ENCODE data around the gene DYRK3. TPM values are rescaled to one million over a fixed set of nuclear protein-coding genes. Genes with fewer than 3 reads are reported as not detected.

DYRK3 gene
- total and polyA plus RNA-seq, 2 of the 13 experiments (the other 11 are each of a cell fraction or from before 2014, with no cell fraction given): 0.48 to 2.8 TPM

DNA sequence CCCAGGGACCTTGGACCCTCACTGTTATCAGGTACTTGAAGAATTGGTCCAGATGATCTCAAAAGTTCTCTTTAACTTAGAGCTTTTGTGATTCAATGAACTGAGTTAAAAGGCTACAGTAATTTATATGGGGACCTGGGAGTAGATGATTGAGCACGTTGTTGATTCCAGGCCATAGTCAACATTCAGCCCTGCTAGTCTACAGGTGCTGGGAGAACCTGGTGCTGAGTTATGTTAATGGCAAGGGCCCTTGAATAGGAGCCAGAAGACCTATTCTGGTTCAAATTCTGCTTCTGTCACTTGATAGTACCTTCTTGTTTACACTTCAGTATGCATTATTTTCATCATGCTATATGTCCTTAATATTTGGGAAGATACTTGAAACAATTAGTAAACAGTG lies 11.2 kb downstream of the DYRK3 start:
- no peak for DNase-seq (ENCODE audit: low spot score)
- H3K4me1 ChIP-seq (ENCODE audit: insufficient read depth, low read length): no peaks in the 10 kb centered on the region
- no peak for ATAC-seq
- WGBS (ENCODE audit: low lambda C conversion rate): 100% methylated on average over 1 of the region's 1 CpG
- no peak overlapping the region for H3K9ac ChIP-seq (ENCODE audit: insufficient read depth, low read depth, low read length)
- peaks cover 0 to 7% of the 10 kb centered on the region in 2 experiments; a peak in 1 of 5 replicates for H3K36me3 ChIP-seq (replicated peaks in 1 of 2; ENCODE audit: control insufficient read depth in 1 of 2, insufficient read depth in 2 of 2, low read length in 2 of 2)
- intact Hi-C loops (cut with micrococcal nuclease; ENCODE audit: unreplicated experiment): no loop called here
- H3K9me3 ChIP-seq (ENCODE audit: low read length): no peaks in the 10 kb centered on the region
- no peak overlapping the region for H3K4me3 ChIP-seq (replicated peaks in 1 of 3; ENCODE audit: insufficient read depth in 1 of 3, low read depth in 2 of 3, low read length in 3 of 3)
- H3K79me2 ChIP-seq (ENCODE audit: insufficient read depth, low read length): no peaks in the 10 kb centered on the region
- in situ Hi-C loops (cut with HindIII; ENCODE audit: extremely low pct_ligation_motif_present, low pct_unique_long_range_greater_than_20kb): loop anchor here (25.0 kb wide), 1 partner anchor 266 kb away; the partner anchor contains the start of gene FCMR
- no peaks in the 10 kb centered on the region for H4K20me1 ChIP-seq (ENCODE audit: insufficient read depth, low read length)
- no peak overlapping the region for H2AFZ ChIP-seq (ENCODE audit: low read length)
- H3K27ac ChIP-seq (ENCODE audit: extremely low read length, insufficient read depth, low read length): no peak overlapping the region
- BruUV-seq (replicated peaks): no TSS peak
- ChIA-PET POLR2A (no interaction called here), CTCF (ENCODE audit: low intra/inter-chr PET ratio, low total read pairs) (no interaction called here)
- no peak overlapping the region for H3K4me2 ChIP-seq (ENCODE audit: low read depth, low read length)
- no peak for FAIRE-seq
- TF ChIP-seq, protein P1, sequence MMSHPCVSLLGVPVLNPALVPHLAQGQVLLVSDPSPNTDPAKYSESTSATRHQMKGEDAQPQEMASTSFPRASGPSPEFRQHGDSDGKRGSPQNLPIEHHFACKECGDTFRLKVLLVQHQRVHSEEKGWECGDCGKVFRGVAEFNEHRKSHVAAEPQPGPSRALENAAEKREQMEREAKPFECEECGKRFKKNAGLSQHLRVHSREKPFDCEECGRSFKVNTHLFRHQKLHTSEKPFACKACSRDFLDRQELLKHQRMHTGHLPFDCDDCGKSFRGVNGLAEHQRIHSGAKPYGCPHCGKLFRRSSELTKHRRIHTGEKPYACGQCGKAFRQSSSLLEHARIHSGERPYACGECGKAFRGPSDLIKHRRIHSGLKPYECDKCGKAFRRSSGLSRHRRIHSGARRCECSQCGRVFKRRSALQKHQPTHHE (CRISPR knock-in tag; IDR thresholded peaks at IDR 0.05; ENCODE audit: borderline replicate concordance): no peak
- TF ChIP-seq, protein P2, sequence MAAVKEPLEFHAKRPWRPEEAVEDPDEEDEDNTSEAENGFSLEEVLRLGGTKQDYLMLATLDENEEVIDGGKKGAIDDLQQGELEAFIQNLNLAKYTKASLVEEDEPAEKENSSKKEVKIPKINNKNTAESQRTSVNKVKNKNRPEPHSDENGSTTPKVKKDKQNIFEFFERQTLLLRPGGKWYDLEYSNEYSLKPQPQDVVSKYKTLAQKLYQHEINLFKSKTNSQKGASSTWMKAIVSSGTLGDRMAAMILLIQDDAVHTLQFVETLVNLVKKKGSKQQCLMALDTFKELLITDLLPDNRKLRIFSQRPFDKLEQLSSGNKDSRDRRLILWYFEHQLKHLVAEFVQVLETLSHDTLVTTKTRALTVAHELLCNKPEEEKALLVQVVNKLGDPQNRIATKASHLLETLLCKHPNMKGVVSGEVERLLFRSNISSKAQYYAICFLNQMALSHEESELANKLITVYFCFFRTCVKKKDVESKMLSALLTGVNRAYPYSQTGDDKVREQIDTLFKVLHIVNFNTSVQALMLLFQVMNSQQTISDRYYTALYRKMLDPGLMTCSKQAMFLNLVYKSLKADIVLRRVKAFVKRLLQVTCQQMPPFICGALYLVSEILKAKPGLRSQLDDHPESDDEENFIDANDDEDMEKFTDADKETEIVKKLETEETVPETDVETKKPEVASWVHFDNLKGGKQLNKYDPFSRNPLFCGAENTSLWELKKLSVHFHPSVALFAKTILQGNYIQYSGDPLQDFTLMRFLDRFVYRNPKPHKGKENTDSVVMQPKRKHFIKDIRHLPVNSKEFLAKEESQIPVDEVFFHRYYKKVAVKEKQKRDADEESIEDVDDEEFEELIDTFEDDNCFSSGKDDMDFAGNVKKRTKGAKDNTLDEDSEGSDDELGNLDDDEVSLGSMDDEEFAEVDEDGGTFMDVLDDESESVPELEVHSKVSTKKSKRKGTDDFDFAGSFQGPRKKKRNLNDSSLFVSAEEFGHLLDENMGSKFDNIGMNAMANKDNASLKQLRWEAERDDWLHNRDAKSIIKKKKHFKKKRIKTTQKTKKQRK (IDR thresholded peaks at IDR 0.05; ENCODE audit: low read length): no peak
- TF ChIP-seq ZNF446 (CRISPR knock-in tag; IDR thresholded peaks at IDR 0.05): no peak
- TF ChIP-seq, protein P3, sequence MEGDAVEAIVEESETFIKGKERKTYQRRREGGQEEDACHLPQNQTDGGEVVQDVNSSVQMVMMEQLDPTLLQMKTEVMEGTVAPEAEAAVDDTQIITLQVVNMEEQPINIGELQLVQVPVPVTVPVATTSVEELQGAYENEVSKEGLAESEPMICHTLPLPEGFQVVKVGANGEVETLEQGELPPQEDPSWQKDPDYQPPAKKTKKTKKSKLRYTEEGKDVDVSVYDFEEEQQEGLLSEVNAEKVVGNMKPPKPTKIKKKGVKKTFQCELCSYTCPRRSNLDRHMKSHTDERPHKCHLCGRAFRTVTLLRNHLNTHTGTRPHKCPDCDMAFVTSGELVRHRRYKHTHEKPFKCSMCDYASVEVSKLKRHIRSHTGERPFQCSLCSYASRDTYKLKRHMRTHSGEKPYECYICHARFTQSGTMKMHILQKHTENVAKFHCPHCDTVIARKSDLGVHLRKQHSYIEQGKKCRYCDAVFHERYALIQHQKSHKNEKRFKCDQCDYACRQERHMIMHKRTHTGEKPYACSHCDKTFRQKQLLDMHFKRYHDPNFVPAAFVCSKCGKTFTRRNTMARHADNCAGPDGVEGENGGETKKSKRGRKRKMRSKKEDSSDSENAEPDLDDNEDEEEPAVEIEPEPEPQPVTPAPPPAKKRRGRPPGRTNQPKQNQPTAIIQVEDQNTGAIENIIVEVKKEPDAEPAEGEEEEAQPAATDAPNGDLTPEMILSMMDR (CRISPR knock-in tag; IDR thresholded peaks at IDR 0.05): no peak
- TF ChIP-seq, protein P4, sequence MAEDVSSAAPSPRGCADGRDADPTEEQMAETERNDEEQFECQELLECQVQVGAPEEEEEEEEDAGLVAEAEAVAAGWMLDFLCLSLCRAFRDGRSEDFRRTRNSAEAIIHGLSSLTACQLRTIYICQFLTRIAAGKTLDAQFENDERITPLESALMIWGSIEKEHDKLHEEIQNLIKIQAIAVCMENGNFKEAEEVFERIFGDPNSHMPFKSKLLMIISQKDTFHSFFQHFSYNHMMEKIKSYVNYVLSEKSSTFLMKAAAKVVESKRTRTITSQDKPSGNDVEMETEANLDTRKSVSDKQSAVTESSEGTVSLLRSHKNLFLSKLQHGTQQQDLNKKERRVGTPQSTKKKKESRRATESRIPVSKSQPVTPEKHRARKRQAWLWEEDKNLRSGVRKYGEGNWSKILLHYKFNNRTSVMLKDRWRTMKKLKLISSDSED (CRISPR knock-in tag; IDR thresholded peaks at IDR 0.05): no peak
- TF ChIP-seq, protein P5, sequence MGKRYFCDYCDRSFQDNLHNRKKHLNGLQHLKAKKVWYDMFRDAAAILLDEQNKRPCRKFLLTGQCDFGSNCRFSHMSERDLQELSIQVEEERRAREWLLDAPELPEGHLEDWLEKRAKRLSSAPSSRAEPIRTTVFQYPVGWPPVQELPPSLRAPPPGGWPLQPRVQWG (CRISPR knock-in tag; IDR thresholded peaks at IDR 0.05; ENCODE audit: borderline replicate concordance, low read depth): no peak
- TF ChIP-seq ZNF432 (CRISPR knock-in tag; IDR thresholded peaks at IDR 0.05; ENCODE audit: borderline replicate concordance): no peak
- TF ChIP-seq, protein P6, sequence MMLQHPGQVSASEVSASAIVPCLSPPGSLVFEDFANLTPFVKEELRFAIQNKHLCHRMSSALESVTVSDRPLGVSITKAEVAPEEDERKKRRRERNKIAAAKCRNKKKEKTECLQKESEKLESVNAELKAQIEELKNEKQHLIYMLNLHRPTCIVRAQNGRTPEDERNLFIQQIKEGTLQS (CRISPR knock-in tag; IDR thresholded peaks at IDR 0.05): no peak
- no peak for TF ChIP-seq ZNF598 (CRISPR knock-in tag; IDR thresholded peaks at IDR 0.05; ENCODE audit: borderline replicate concordance)
- TF ChIP-seq ZNF619 (CRISPR knock-in tag; IDR thresholded peaks at IDR 0.05): no peak
- no peak for TF ChIP-seq ZNF556 (CRISPR knock-in tag; IDR thresholded peaks at IDR 0.05; ENCODE audit: borderline replicate concordance)
- TF ChIP-seq MEF2D (CRISPR knock-in tag; IDR thresholded peaks at IDR 0.05): no peak
- no peaks in the 10 kb centered on the region for H3K27me3 ChIP-seq (ENCODE audit: control insufficient read depth in 1 of 2, insufficient read depth in 2 of 2, low read length in 2 of 2)
